HepG2 (cell line): ENCODE results near the gene DFFA. TPM values are rescaled to one million over a fixed set of nuclear protein-coding genes. Genes with fewer than 3 reads are reported as not detected.

Experiments
- BRCA1 ChIP-seq: sonication (generic); formaldehyde crosslinking; IDR thresholded peaks from 2 replicates; pipeline ENCODE4 v1.4.0; 2020; ENCODE audit warnings: missing genetic modification reagents
- IRF9 ChIP-seq: sonication (generic); formaldehyde crosslinking; IDR thresholded peaks from 2 replicates; pipeline ENCODE4 v1.8.0; 2022; ENCODE audit warnings: missing genetic modification reagents, mild to moderate bottlenecking, borderline replicate concordance
- MED1 ChIP-seq: sonication (generic); formaldehyde crosslinking; IDR thresholded peaks from 2 replicates; pipeline ENCODE4 v1.4.0; 2020; ENCODE audit warnings: missing genetic modification reagents
- SALL1 ChIP-seq: sonication (generic); formaldehyde crosslinking; IDR thresholded peaks from 2 replicates; pipeline ENCODE4 v1.8.0; 2022; ENCODE audit warnings: mild to moderate bottlenecking, missing genetic modification reagents
- ZHX2 ChIP-seq, 2 experiments: sonication (generic) in 1 of 2; formaldehyde crosslinking in 1 of 2; IDR thresholded peaks; 2 replicates each; pipeline versions ENCODE4 v1.6.1 to v1.9.0; 2014 to 2022; ENCODE audit warnings: antibody characterized with exemption in 1 of 2, borderline replicate concordance in 1 of 2, inconsistent platforms in 1 of 2, low read depth in 1 of 2, missing genetic modification reagents in 1 of 2
- ZNF710 ChIP-seq: sonication (generic); formaldehyde crosslinking; IDR thresholded peaks from 2 replicates; pipeline ENCODE4 v1.5.0; 2020; ENCODE audit warnings: mild to moderate bottlenecking, missing genetic modification reagents, borderline replicate concordance
- polyA plus RNA-seq, 8 experiments: library from polyadenylated mRNA; depleted of rRNA in 3 of 8; stranded (reverse) in 7 of 8; unstranded in 1 of 8; fragments of >200 nt; fragmentation: Illumina TruSeq in 4 of 8; extraction: Trizol in 4 of 8; gene quantifications; 2 replicates each; pipeline versions ENCODE4 v1.2.1 to v1.2.3, GENCODE V29; 2011 to 2016; ENCODE audit warnings: low read depth in 4 of 8, missing spikeins in 1 of 8, mixed read lengths in 1 of 8; ENCODE audit not compliant: insufficient read depth in 1 of 8
- total RNA-seq, 5 experiments: library from RNA; depleted of rRNA; stranded (reverse); fragments of >200 nt; fragmentation: Illumina TruSeq; extraction: Trizol; gene quantifications; 2 replicates each; pipeline ENCODE4 v1.2.3, GENCODE V29; 2016; ENCODE audit warnings: low read depth in 1 of 5
- TF ChIP-seq, protein P1 (sequence below), 2 experiments: fragments of 450-650 bp in 1 of 2; sonication (generic) in 1 of 2; formaldehyde crosslinking in 1 of 2; IDR thresholded peaks; 2 replicates each; pipeline versions ENCODE4 v1.6.1 to v1.8.0; 2016 to 2022; ENCODE audit warnings: antibody characterized with exemption in 1 of 2, mild to moderate bottlenecking in 1 of 2, missing genetic modification reagents in 1 of 2

Gene DFFA
- total and polyA plus RNA-seq, 2 of the 13 experiments (the other 11 are each of a cell fraction or from before 2014, with no cell fraction given), result 16.5 to 33.9 TPM

DNA sequence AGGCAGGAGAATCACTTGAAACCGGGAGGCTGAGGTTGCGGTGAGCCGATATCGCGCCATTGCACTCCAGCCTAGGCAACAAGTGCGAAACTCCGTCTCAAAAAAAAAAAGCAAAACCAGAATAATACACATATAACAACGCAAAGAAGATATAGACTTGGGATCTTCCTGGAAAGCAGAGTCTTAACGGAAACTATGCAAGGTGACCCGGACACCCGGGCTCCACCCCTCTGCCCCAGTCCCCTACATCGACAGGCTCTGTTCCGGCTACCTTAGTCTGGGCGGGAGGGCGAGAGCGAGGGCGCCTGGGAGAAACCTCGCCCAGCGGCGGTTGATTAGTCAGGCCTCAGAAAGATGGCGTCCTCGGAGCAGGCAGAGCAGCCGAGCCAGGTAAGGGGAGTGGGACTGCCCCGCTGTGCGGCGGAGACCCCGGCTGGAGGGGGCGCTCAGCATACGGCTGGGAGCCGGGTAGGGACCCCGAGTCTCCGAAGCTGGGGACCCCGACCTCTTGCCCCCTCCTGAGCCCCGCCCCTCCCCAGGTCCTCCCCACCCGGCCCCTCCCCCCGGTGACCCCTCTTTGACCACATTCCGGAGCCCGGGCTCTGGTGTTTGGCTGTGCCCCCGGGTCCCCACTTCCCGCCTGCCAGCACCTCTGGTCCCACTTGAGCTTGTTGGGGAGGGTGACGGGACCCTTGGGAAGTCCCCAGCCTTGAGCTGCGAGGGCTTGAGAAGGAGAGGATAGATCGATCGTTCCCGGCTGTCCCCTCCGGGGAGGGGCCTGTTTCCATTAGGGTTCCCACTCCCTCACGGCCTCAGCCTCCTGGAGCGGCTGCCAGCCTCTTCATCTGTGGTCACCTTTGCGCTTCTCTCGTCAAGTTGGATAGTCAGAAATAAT, 2.5 kb upstream of the DFFA start, which contains the start of gene PEX14 (continued):
- TF ChIP-seq, protein P1, sequence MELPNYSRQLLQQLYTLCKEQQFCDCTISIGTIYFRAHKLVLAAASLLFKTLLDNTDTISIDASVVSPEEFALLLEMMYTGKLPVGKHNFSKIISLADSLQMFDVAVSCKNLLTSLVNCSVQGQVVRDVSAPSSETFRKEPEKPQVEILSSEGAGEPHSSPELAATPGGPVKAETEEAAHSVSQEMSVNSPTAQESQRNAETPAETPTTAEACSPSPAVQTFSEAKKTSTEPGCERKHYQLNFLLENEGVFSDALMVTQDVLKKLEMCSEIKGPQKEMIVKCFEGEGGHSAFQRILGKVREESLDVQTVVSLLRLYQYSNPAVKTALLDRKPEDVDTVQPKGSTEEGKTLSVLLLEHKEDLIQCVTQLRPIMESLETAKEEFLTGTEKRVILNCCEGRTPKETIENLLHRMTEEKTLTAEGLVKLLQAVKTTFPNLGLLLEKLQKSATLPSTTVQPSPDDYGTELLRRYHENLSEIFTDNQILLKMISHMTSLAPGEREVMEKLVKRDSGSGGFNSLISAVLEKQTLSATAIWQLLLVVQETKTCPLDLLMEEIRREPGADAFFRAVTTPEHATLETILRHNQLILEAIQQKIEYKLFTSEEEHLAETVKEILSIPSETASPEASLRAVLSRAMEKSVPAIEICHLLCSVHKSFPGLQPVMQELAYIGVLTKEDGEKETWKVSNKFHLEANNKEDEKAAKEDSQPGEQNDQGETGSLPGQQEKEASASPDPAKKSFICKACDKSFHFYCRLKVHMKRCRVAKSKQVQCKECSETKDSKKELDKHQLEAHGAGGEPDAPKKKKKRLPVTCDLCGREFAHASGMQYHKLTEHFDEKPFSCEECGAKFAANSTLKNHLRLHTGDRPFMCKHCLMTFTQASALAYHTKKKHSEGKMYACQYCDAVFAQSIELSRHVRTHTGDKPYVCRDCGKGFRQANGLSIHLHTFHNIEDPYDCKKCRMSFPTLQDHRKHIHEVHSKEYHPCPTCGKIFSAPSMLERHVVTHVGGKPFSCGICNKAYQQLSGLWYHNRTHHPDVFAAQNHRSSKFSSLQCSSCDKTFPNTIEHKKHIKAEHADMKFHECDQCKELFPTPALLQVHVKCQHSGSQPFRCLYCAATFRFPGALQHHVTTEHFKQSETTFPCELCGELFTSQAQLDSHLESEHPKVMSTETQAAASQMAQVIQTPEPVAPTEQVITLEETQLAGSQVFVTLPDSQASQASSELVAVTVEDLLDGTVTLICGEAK (IDR thresholded peaks at IDR 0.05), result no peak
- TF ChIP-seq, protein P1 (CRISPR knock-in tag; IDR thresholded peaks at IDR 0.05), result peak; percentile 38; the same call in 1 of the 2 replicates
- no peak for TF ChIP-seq ZNF710 (CRISPR knock-in tag)
- 0 out of 2 replicates have a peak, but pooled peaks have one; percentile 41 for TF ChIP-seq BRCA1
- peak; percentile 84 for TF ChIP-seq ZHX2 (IDR thresholded peaks at IDR 0.05; ENCODE audit: low read depth)
- no peak for TF ChIP-seq ZHX2 (CRISPR knock-in tag; IDR thresholded peaks at IDR 0.05; ENCODE audit: borderline replicate concordance)
- peak; percentile 59 for TF ChIP-seq MED1 (CRISPR knock-in tag)
- TF ChIP-seq IRF9 (CRISPR knock-in tag), result no peak; the same call in 1 of the 2 replicates
- TF ChIP-seq SALL1, result peak; percentile 83
